Activated CD4-positive, alpha-beta T cell treated with anti-CD3 and anti-CD28 coated beads, Interleukin-2, Interleukin-4, amounts not matched to agents 100 ng/mL and 50 ng/mL, durations not matched to agents 16 hours and 8 hours (primary cell): ENCODE results near the gene RANBP10.
"Not testable (repeated sequence)": the region's sequence is repeated elsewhere in the genome, so short reads cannot be mapped to it uniquely, and the experiment has no call there.

Experiments
- DNase-seq: peaks from one replicate; pipeline ENCODE4 v3.0.0-alpha.2; 2020; ENCODE audit warnings: low spot score

RANBP10 gene

DNA sequence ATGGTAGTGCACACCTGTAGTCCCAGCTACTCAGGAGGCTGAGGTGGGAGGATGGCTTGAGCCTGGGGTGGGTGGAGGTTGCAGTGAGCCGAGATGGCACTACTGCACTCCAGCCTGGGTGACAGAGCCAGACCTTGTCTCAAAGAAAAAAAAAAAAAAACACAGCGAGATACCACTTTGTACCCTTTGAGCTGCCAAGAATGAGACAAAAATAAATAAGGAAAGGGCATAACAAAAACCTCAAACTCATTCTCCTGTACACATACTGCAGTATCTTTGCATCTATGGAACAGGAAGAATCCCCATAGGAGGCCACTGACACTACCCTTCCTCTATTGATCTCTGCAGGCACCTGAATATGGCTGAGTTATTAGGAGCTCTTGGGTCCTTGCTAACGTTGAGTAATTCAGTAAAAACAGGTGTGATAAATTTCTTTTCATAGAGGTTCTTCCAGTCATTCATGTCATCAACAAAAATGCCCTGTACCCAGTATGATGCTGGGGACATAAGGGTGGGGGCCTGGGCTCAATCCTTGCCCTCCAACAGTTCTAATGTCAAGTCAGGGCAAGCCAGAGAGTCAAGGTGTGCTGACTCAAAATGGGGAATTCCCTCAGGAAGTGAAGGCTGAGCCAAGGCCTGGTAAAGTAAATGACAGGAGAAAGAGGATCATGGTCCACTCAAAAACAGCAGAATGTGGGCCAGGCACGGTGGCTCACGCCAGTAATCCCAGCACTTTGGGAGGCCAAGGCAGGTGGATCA, 26.9 kb downstream of the RANBP10 start:
- DNase-seq = no peak

DNA sequence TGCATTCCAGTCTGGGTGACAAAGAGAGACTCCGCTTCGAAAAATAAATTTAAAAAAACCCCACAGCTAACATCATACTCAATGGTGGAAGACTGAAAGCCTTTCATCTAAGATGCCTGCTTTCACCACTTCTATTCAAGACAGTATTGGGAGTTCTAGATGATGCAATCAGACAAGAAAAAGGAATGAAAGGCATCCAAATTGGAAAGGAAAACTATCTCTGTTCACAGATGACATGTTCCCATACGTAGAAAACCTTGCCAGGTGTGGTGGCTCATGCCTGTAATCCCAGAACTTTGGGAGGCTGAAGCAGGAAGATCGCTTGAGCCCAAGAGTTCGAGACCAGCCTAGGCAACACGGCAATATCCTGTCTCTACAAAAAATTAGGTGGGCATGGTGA, 31.1 kb downstream of the RANBP10 start:
- DNase-seq = no peak

DNA sequence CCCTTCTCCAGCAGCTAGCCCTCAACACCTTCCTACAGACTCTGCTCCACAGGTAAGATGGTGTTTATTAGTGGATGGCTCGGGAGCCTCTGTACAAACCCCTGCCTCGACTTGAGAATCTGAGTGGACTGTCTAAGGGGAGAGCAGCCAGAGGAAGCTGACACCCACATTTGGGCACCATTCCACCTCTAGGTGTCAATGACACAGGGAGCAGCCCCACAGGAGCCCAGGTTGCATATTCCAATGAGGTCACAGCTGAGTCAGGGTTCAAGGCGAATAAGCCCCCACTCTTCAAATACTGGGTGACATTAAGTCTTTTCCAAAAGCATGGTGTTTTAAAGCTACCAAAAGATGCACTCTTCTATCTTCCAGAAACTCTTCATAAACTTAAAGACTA, 31.9 kb downstream of the RANBP10 start:
- no peak for DNase-seq

DNA sequence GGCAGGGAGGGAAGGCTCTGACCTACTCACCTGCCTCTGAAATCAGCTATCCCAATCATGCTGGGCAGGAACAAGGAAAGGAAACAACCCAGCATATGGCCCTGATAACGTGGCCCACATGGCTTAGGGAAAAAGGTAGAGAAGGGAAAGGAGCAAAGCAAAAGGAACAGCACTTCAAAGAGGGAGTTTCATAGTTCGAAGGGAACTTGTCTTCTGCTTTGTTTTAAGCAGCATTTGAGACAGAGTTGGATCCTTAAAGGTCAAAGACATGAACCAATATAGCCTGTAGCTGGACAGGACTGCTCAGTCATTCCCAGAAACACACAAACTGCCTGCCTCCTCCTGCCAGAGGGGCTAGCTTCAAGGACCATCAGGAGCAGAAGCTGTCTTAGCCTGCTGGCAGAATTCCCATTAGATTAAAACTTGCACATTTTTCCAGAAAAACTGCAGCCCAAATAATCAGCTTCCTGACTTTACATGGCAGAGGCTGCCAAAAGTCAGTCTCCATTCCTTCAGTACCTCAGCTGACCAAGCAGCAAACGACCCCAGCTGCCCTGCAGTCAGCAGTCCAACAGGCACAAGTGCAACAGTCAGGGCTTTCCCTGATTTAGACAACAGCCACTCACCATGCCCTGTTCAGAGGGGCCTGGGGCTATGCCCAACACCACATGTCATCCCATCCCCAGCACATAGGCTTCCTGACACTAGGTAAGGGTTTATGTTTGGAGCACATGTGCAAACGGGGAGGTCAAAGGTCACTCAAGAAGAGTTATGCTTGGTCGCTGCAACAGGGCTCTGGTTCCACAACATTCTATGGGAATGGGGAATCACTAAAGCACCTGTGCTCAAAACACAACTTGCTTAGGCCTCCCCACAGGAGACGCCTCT, 32.5 kb downstream of the RANBP10 start:
- no peak for DNase-seq

DNA sequence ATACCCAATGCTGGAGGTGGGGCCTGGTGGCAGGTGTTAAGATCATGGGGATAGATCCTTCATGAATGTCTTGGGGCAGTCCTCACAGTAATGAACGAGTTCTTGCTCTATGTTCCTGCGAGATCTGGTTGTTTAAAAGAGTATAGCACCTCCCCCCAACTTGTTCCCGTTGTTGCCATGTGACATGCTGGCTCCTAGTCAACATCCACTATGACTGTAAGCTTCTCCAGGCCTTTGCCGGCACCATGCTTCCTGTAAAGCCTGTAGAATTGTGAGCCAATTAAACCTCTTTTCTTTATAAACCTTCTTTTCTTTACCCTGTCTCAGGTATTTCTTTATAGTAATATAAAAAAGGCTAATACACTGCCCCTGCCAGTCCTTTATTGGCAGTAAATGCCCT, 33.3 kb downstream of the RANBP10 start:
- no peak for DNase-seq

DNA sequence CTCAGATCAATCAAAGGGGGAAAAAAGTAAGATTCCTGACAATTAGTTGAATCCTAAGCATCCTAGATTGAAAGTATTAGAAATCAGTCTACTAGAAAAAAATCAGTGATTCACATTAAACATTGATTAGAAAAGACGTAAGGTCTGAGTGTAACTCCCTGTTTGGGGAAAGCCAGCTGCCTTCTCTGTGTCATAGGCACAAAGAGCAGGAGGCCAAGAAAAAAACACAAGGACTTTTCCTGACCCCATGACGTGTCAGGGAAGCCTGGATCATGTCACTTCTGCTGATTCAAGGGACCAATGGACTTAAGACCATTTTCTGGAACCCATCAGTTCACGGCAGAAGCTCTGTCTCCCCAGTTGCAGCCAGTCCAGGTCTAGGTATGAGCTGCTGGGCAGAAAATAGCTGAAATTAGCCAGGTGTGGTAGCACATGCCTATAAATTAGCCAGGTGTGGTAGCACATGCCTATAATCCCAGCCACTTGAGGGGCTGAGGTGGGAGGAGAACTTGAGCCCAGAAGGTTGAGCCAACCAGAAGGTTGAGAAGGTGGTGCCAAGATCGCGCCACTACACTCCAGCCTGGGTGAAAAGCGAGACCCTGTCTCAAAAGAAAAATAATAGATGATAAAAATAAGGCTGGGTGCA, 35.9 kb downstream of the RANBP10 start:
- DNase-seq = no peak

DNA sequence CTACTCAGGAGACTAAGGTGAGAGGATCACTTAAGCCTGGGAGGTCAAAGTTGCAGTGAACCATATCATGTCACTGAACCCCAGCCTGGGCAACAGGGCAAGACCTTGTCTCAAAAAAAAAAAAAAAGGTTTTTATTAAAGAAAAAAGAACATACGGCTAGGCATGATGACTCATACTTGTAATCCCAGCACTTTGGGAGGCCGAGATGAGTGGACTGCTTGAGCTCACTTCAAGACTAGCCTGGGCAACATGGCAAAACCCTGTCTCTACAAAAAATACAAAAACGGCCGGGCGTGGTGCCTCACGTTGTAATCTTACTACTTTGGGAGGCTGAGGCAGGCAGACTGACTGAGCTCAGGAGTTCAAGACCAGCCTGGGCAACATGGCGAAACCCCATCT, 38.4 kb downstream of the RANBP10 start:
- peak; percentile 12 for DNase-seq

DNA sequence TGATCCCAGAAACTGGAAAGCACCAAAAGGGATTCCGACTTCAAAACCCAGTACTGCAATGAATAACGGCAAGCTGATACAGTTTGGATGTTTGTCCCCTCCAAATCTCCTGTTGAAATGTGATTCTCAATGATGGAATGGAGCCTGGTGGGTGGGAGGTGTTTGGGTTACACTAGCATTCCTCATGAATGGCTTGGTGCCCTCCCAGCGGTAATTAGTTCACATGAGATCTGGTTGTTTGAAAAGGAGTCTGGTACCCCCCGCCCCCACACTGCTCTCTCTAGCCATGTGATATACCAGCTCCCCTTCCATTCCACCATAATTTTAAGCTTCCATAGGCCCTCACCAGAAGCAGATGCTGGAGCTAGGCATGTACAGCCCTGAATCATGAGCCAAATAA, 40.1 kb downstream of the RANBP10 start:
- no peak for DNase-seq

DNA sequence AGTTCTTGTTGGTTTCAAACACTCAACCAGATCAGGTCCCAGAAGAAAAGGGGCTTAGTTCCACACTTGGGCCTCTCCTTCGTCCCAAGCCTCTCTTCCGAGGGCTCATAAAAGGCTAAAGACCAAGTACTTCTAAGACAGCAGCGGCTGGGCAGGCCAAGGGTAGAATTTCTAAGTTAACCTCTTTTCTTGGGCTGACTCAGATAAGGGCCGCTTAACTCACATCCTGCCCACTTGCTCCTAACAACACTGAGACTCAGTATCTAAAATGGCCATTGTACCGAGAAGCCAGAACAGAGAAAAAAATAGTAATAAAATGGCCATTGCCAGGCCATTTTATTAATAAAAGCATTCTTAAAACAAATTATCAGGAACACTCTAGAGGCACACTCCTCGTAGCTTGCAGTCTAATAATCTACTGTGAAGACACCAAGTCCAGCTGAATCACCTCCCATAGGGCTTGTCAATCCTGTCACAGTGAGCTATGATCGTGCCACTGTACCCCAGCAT, 42.1 kb downstream of the RANBP10 start:
- no peak for DNase-seq

DNA sequence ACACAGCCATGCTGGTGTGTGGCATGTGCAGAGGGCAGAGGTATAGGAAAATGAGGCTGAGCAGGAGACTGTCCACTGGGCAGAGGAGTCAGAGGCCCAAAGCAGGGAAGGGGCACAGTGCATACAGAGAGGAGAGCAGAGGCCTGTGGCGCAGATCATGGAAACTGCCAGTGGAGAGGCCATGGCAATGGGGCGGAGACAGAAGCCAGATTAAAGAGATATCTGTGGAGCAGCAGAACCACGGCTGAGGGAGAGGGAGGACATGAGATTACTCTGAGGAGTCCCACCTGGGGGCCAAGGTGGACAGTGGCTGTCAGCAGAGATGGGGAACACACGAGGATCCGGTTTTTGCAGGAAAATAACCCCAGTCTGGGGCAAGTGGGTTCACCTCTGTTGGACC, 43.3 kb downstream of the RANBP10 start:
- no peak for DNase-seq

DNA sequence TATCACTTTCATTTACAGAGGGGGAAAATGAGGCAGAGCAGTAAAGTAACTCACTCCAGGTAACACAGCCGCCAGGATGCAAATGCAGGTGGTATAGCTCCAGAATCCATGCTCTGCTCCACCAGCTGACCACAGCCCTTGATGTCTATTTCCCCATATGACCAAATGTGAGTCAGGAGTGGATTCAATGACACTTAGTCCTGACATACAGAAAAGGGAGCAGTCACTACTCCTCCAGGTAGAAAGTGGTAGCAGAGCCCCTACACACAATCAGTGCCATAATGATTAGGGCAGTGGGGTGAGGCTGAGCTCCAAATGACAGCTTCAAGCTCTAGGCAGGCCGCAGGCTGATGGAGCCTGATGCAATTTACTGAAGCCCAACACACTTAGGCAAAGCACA, 44.0 kb downstream of the RANBP10 start:
- DNase-seq = no peak

DNA sequence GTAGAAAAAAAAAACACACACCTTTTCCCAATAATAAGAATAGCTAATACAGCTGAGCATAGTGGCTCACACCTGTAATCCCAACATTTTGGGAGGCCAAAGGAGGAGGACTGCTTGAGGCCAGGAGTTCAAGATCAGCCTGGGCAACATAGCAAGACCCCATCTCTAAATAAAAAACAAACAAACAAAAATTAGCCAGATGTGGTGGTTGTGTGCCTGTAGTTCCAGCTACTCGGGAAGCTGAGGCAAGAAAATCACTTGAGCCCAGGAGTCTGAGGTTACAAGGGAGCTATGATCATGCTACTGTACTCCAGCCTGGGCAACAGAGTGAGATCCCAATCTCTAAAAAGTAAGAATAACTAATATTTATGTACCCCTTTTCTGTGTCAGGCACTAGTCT, 44.4 kb downstream of the RANBP10 start:
- no peak for DNase-seq

DNA sequence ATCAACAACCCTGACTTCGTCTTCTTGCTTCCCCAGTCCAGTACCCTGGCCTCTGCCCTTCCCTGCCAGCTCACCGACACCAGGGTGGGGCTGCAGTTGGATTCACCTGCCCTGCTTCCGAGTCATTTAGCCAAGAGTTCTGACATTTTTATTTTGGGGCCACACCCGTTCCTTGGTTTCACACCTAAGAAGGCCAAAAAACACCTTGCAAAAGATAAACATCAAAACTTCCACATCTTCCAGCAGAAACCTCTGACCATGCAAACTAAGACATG, 45.5 kb downstream of the RANBP10 start:
- DNase-seq = no peak

DNA sequence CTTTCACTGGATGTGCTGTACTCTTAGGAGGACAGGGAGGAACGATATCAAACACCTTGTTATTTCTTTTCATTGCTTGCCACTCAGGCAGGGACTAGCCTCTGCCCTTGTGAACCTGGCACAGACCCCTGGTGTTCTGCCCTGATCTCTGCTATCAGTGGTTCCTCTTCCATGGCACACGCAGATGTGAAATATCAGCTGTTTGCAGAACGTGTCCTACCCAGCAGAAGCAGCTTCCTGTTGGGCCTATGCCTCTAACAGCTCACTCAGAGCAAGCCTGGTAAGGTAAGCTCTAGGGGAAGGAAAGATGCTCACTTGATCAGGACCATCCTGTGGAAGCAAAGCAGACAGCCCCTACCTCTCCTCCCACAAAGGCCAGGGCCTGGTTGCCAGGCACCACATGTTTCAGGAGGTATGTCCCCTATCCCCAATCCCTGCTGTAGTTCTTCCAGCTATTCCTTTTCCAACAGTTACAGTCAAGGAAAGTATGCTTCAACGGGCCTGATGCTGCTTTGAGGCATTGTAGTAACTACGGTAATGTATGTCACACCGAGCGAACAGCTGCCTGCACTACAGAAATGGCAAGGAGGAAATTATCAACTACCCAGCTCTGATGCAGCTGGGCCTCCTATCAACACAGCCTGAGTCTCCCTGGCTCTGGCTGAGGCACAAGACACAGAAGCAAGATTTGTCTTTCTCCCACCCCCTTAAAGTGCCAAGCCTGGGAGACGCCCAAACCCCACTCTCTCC, 46.0 kb downstream of the RANBP10 start:
- no peak for DNase-seq

DNA sequence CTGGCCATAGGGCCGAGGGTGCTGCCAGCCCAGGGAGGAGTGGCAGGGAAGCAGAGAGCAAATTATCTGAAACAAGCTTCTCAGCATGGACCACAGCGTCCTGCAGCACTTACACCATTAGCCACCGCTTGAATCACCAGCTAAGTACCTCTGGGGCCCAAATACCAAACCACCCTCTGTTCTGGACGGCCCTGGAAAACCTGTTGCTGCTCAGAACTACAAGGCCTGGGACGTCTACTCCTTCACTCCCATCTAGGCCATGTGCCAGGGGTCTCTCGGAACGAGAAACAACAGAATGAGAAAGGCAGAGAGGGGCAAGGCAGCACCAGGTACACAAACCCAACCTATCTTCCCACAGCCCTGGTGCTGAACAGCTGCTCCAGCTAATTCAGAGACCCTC, 47.4 kb downstream of the RANBP10 start:
- no peak for DNase-seq

DNA sequence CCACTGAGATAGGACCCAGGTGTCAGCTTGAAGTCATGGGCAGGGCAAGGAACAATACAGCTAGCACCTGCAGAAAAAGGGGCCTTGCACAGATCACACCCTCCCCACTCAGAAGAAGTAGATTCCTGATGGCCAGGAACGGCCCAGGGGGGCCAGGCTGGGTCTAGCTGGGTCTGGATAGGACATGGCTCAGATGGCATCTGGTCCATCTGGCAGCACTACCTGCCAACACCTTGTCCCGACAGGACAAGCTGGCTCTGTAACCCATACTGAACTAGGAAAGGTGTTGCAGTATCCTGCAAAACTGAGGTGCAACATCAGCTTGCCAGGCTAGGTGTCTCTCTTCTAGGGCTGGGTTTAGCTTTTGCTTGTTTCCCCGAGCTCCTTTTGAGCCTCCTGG, 48.4 kb downstream of the RANBP10 start:
- no peak for DNase-seq

DNA sequence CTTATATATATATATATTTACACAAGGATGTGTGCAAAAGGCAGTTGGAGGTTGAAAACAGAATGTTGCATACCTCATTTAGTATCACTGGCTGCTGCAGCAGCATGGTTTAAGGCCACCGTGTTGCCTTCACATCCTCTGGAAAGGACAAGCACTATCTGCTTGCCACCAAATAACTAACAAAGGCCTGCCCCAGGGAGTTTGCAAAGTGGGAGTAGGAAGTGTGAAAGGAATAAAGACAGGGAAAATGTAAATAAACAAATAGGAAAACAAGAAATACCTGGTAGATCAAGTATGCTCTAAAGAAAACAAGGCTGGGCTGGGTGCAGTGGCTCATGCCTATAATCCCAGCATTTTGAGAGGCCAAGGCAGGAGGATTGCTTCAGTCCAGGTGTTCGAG, 53.7 kb downstream of the RANBP10 start:
- DNase-seq = no peak

DNA sequence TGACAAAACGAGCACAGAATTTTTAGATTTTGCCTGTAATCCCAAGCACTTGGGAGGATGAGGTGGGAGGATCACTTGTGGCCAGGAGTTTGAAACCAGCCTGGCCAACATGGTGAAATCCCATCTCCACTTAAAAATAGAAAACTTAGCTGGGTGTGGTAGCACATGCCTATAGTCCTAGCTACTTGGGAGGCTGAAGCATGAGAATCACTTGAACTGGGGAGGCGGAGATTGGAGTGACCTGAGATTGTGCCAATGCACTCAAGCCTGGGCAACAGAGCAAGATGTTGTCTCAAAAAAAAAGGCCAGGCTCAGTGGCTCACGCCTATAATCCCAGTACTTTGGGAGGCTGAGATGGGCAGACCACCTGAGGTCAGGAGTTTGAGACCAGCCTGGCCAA, 55.0 kb downstream of the RANBP10 start:
- DNase-seq = not testable (repeated sequence)

DNA sequence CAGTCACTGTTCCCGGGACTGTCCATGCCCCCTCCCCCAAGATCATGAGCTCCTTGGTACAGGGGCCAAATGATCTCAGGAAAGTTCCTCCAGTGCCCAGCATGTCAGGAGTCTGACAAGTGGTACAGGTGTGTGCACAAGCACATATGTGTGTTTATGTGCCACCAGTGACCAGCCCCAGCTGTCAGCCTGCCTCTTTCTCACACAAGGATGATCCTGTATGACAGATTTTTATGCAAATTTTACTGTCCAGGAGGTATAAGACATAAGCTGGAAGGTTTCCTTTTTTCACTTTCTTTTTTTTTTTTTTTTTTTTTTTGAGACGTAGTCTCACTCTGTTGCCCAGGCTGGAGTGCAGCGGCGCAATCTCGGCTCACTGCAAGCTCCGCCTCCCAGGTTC, 55.9 kb downstream of the RANBP10 start:
- DNase-seq = no peak

DNA sequence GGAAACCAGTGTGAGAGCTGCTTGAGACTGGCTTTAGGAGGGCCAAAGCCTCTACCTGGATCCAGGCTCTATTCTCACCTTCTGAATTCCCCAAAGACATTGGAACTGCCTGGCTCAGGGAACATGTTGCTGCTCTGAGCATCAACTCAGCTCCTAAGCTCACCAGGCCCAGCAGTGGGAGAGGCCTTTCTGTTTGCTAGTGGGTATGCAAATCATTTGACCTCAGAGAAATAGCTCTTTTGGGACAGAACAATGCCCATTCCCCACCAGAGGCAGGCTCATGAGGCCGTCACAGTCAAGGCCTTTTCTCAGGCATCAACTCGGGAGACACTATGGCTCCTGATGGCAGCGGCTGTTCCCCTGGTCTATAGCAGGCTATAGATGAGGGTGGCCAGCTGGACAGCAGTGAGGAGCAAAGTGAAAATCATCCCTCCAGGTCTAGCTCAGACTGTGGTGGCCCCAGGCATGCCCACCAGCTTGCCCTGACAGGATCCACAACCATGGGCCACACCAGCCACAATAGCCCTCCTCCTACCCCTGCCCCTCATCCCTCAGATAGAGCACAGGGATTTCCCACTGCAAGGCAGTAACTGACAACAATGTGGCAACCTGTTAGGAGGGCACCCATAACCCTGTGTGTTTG, 56.8 kb downstream of the RANBP10 start:
- DNase-seq = no peak

DNA sequence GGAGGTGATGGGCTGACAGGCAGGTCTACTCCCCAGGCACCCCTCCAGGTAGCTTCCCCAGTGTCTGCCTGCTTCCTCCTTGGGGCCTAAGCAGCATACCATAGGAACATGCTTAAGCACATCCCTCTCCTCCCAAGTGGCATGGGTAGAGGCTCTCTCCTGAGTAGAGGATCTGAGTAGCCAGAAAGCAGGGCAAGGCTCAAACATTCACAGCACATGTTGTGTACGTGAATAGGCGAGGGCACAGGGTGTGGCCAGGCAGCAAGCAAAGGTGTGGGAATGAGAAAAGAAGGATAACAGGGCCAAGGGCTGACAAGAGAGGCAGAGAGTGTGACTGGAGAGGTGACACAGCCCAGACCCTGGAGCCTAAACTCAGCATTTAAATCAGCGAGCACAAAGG, 57.5 kb downstream of the RANBP10 start:
- no peak for DNase-seq

DNA sequence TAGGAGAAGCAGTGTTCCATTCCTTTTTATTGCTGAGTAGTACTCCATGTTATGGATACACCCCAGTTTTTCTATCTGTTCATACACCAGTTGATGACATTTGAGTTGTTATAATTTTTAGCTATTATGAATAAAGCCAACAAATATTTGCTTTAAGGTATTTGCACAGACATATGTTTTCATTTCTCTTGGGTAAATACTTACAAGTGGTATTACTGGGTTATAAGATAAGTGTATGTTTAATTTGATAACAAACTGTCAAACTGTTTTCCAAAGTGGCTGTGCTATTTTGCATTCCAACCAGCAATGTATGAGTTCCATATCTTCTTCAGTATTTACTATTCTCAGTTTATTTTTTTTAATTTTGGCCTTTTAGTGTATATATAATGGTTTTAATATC, 59.5 kb downstream of the RANBP10 start:
- no peak for DNase-seq
